Endothelial cell of umbilical vein (primary cell): ENCODE measurements around the gene CD86.

ENCODE experiments used
- POLR2A ChIP-seq: IDR thresholded peaks from 2 replicates; pipeline ENCODE4 v1.6.1; 2012; ENCODE audit warnings: low read depth, mild to moderate bottlenecking, control low read depth, low read length
- POLR2AphosphoS5 ChIP-seq: IDR thresholded peaks from 2 replicates; pipeline ENCODE4 v1.6.1; 2012; ENCODE audit warnings: low read depth, mild to moderate bottlenecking, control low read depth, low read length, moderate library complexity; ENCODE audit not compliant: insufficient read depth
- TF ChIP-seq, protein P1 (sequence below), 2 donors: IDR thresholded peaks; 1 replicate in 1 of 2; 2 replicates in 1 of 2; pipeline ENCODE4 v1.5.1; 2011; ENCODE audit warnings: low read length in 2 of 2, mild to moderate bottlenecking in 2 of 2, moderate library complexity in 2 of 2, control low read depth in 1 of 2, inconsistent platforms in 1 of 2, low read depth in 1 of 2; ENCODE audit not compliant: insufficient read depth in 1 of 2; ENCODE audit errors: extremely low read depth in 1 of 2
- TF ChIP-seq, protein P2 (sequence below): IDR thresholded peaks from 2 replicates; pipeline ENCODE4 v1.6.1; 2011; ENCODE audit not compliant: insufficient read depth, insufficient read length

GRCh38 chr3:122104515-122105194 is 49.5 kb downstream of the CD86 start:
- TF ChIP-seq, protein P1, sequence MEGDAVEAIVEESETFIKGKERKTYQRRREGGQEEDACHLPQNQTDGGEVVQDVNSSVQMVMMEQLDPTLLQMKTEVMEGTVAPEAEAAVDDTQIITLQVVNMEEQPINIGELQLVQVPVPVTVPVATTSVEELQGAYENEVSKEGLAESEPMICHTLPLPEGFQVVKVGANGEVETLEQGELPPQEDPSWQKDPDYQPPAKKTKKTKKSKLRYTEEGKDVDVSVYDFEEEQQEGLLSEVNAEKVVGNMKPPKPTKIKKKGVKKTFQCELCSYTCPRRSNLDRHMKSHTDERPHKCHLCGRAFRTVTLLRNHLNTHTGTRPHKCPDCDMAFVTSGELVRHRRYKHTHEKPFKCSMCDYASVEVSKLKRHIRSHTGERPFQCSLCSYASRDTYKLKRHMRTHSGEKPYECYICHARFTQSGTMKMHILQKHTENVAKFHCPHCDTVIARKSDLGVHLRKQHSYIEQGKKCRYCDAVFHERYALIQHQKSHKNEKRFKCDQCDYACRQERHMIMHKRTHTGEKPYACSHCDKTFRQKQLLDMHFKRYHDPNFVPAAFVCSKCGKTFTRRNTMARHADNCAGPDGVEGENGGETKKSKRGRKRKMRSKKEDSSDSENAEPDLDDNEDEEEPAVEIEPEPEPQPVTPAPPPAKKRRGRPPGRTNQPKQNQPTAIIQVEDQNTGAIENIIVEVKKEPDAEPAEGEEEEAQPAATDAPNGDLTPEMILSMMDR (IDR thresholded peaks at IDR 0.05; ENCODE audit: extremely low read depth in 1 of 2, insufficient read depth in 1 of 2, low read depth in 1 of 2, low read length in 2 of 2) = no peak
- TF ChIP-seq POLR2AphosphoS5 (no peak), POLR2A (no peak)
- TF ChIP-seq, protein P2, sequence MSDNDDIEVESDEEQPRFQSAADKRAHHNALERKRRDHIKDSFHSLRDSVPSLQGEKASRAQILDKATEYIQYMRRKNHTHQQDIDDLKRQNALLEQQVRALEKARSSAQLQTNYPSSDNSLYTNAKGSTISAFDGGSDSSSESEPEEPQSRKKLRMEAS = no peak
